Neural cell (in vitro differentiated cells): ENCODE data around the gene GLYATL1.

Experiments used
- EP300 ChIP-seq: fragments of 450-650 bp; conservative IDR thresholded peaks from 2 replicates; pipeline ENCODE4 v1.6.1; 2014; ENCODE audit warnings: antibody characterized with exemption, mild to moderate bottlenecking, moderate library complexity; ENCODE audit not compliant: poor library complexity, severe bottlenecking
- EZH2 ChIP-seq: fragments of 200-600, 300-800 bp; shearing (Covaris generic), sonication (generic); IDR thresholded peaks from 2 replicates; pipeline ENCODE4 v1.6.1; 2014; ENCODE audit warnings: antibody characterized with exemption, low read length, borderline replicate concordance, mild to moderate bottlenecking; ENCODE audit not compliant: insufficient read depth, poor library complexity, severe bottlenecking
- POLR2AphosphoS5 ChIP-seq: IDR thresholded peaks from 2 replicates; pipeline ENCODE4 v1.6.1; 2012
- SMC3 ChIP-seq: fragments of 450-650 bp; conservative IDR thresholded peaks from 2 replicates; pipeline ENCODE4 v1.6.1; 2014; ENCODE audit warnings: antibody characterized with exemption, mild to moderate bottlenecking, moderate library complexity; ENCODE audit not compliant: poor library complexity
- TAF1 ChIP-seq: IDR thresholded peaks from 2 replicates; pipeline ENCODE4 v1.6.1; 2012; ENCODE audit warnings: low read depth
- TF ChIP-seq, protein P1 (sequence below): fragments of 450-650 bp; IDR thresholded peaks from 2 replicates; pipeline ENCODE4 v1.5.1; 2014; ENCODE audit warnings: antibody characterized with exemption, mild to moderate bottlenecking, moderate library complexity; ENCODE audit not compliant: poor library complexity, severe bottlenecking
- TF ChIP-seq, protein P2 (sequence below): IDR thresholded peaks from 2 replicates; pipeline ENCODE4 v1.6.1; 2012; ENCODE audit warnings: borderline replicate concordance

DNA sequence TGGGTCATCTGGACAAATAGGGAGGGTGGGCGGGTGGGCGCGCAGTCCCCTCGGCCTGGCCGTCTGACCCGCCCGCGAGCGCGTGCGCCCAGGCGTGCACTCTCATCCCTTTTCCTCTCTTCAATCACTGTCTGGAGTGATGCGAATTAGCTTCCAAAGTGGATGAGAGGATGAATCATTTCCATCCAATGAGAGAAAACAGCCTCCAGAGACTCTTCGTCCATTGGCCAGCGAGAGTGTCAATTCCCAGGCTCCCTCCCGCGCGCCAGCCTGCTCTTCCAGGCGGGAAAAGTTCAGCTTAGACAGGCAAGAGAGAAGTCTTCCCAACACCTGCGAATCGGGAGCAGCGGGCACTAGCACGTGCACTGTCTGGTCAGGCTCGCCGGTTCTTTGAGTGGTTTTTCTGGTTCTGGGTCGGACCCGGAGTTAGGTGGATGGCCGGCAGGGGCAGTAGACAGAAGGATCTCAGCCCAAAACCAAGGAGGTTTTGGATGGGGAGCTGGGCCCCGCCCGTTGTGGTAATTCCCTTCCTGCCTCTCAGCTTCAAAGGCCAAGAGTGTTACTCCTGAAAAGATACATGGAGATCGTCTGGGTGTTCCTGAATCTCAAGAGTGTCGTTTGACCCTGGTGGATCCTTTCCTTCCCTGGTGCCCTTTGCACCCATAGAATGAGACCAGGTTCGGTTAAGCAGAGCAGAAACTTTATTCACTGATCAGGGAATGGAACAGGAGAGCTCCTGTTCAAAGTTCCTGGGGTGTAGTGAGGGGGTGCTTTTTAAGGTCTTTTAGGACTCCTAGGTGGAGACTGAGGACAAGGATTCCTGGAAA lies 33.4 kb upstream of the GLYATL1 start:
- TF ChIP-seq SMC3 = no peak
- TF ChIP-seq, protein P1, sequence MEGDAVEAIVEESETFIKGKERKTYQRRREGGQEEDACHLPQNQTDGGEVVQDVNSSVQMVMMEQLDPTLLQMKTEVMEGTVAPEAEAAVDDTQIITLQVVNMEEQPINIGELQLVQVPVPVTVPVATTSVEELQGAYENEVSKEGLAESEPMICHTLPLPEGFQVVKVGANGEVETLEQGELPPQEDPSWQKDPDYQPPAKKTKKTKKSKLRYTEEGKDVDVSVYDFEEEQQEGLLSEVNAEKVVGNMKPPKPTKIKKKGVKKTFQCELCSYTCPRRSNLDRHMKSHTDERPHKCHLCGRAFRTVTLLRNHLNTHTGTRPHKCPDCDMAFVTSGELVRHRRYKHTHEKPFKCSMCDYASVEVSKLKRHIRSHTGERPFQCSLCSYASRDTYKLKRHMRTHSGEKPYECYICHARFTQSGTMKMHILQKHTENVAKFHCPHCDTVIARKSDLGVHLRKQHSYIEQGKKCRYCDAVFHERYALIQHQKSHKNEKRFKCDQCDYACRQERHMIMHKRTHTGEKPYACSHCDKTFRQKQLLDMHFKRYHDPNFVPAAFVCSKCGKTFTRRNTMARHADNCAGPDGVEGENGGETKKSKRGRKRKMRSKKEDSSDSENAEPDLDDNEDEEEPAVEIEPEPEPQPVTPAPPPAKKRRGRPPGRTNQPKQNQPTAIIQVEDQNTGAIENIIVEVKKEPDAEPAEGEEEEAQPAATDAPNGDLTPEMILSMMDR = peak; percentile 51
- TF ChIP-seq TAF1 = no peak
- no peak for TF ChIP-seq EP300
- peak; percentile 60 for TF ChIP-seq POLR2AphosphoS5
- TF ChIP-seq, protein P2, sequence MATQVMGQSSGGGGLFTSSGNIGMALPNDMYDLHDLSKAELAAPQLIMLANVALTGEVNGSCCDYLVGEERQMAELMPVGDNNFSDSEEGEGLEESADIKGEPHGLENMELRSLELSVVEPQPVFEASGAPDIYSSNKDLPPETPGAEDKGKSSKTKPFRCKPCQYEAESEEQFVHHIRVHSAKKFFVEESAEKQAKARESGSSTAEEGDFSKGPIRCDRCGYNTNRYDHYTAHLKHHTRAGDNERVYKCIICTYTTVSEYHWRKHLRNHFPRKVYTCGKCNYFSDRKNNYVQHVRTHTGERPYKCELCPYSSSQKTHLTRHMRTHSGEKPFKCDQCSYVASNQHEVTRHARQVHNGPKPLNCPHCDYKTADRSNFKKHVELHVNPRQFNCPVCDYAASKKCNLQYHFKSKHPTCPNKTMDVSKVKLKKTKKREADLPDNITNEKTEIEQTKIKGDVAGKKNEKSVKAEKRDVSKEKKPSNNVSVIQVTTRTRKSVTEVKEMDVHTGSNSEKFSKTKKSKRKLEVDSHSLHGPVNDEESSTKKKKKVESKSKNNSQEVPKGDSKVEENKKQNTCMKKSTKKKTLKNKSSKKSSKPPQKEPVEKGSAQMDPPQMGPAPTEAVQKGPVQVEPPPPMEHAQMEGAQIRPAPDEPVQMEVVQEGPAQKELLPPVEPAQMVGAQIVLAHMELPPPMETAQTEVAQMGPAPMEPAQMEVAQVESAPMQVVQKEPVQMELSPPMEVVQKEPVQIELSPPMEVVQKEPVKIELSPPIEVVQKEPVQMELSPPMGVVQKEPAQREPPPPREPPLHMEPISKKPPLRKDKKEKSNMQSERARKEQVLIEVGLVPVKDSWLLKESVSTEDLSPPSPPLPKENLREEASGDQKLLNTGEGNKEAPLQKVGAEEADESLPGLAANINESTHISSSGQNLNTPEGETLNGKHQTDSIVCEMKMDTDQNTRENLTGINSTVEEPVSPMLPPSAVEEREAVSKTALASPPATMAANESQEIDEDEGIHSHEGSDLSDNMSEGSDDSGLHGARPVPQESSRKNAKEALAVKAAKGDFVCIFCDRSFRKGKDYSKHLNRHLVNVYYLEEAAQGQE = peak; percentile 53
- TF ChIP-seq EZH2 = no peak
